ENCODE measurements around the gene SHQ1. TPM values are rescaled to one million over a fixed set of nuclear protein-coding genes. Genes with fewer than 3 reads are reported as not detected.
A peak's percentile ranks its signal among the peaks of the same experiment; 100 is the strongest.

The SHQ1 gene
- total and polyA plus RNA-seq, 9 of the 15 experiments (the other 6 are each of a cell fraction or from before 2014, with no cell fraction given) = 9.2 to 25.0 (median 14.1) TPM

DNA sequence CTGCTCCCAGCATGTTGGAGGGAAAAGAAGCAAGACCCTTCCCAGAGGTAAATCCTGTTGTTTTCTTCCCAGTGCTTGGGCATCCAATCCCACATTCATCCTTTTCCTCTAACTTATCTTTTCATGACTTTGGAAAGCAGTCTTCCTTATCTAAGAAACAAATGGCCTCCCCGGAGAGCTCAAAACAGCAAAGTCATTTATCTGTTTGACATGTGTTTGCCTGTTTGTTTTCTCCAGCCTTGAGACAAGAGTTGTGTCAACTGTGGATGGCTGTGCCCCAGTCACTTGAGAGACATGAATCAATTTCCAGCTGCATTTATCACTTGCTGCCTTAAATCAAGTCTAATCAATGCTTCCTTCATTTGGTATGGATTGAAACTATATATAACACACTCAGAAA, 103.9 kb downstream of the SHQ1 start (continued):
- TF ChIP-seq, protein P1, sequence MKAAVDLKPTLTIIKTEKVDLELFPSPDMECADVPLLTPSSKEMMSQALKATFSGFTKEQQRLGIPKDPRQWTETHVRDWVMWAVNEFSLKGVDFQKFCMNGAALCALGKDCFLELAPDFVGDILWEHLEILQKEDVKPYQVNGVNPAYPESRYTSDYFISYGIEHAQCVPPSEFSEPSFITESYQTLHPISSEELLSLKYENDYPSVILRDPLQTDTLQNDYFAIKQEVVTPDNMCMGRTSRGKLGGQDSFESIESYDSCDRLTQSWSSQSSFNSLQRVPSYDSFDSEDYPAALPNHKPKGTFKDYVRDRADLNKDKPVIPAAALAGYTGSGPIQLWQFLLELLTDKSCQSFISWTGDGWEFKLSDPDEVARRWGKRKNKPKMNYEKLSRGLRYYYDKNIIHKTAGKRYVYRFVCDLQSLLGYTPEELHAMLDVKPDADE (conservative IDR thresholded peaks at IDR 0.05; ENCODE audit: control insufficient read depth, low read depth, low read length) = no peak
- TF ChIP-seq ZNF354B (CRISPR knock-in tag; IDR thresholded peaks at IDR 0.05) (no peak), MEIS2 (IDR thresholded peaks at IDR 0.05; ENCODE audit: partially characterized antibody) (peak; percentile 97), RB1 (IDR thresholded peaks at IDR 0.05; ENCODE audit: low read depth) (no peak), ZNF830 (CRISPR knock-in tag; IDR thresholded peaks at IDR 0.05) (no peak), PCBP2 (IDR thresholded peaks at IDR 0.05; ENCODE audit: low read depth, low read length, poor library complexity, severe bottlenecking) (no peak), ZNF589 (CRISPR knock-in tag; IDR thresholded peaks at IDR 0.05; ENCODE audit: low read depth) (no peak), HDAC8 (tag; IDR thresholded peaks at IDR 0.05) (no peak), NBN (IDR thresholded peaks at IDR 0.05; ENCODE audit: low read depth) (peak; percentile 57; the same call in 1 of the 2 replicates), SRSF9 (IDR thresholded peaks at IDR 0.05; ENCODE audit: borderline replicate concordance, low read depth, low read length) (no peak), SNIP1 (IDR thresholded peaks at IDR 0.05; ENCODE audit: low read depth) (no peak), RBM25 (IDR thresholded peaks at IDR 0.05; ENCODE audit: low read depth, low read length, severe bottlenecking) (no peak), KHSRP (IDR thresholded peaks at IDR 0.05) (no peak), ZNF551 (CRISPR knock-in tag; IDR thresholded peaks at IDR 0.05) (no peak), ZNF75A (CRISPR knock-in tag; IDR thresholded peaks at IDR 0.05) (no peak), CXXC5 (CRISPR knock-in tag; IDR thresholded peaks at IDR 0.05) (no peak)
- TF ChIP-seq, protein P2, sequence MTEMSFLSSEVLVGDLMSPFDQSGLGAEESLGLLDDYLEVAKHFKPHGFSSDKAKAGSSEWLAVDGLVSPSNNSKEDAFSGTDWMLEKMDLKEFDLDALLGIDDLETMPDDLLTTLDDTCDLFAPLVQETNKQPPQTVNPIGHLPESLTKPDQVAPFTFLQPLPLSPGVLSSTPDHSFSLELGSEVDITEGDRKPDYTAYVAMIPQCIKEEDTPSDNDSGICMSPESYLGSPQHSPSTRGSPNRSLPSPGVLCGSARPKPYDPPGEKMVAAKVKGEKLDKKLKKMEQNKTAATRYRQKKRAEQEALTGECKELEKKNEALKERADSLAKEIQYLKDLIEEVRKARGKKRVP (CRISPR knock-in tag; IDR thresholded peaks at IDR 0.05) = 0 out of 2 replicates have a peak, but pooled peaks have one; percentile 32
- TF ChIP-seq, protein P3, sequence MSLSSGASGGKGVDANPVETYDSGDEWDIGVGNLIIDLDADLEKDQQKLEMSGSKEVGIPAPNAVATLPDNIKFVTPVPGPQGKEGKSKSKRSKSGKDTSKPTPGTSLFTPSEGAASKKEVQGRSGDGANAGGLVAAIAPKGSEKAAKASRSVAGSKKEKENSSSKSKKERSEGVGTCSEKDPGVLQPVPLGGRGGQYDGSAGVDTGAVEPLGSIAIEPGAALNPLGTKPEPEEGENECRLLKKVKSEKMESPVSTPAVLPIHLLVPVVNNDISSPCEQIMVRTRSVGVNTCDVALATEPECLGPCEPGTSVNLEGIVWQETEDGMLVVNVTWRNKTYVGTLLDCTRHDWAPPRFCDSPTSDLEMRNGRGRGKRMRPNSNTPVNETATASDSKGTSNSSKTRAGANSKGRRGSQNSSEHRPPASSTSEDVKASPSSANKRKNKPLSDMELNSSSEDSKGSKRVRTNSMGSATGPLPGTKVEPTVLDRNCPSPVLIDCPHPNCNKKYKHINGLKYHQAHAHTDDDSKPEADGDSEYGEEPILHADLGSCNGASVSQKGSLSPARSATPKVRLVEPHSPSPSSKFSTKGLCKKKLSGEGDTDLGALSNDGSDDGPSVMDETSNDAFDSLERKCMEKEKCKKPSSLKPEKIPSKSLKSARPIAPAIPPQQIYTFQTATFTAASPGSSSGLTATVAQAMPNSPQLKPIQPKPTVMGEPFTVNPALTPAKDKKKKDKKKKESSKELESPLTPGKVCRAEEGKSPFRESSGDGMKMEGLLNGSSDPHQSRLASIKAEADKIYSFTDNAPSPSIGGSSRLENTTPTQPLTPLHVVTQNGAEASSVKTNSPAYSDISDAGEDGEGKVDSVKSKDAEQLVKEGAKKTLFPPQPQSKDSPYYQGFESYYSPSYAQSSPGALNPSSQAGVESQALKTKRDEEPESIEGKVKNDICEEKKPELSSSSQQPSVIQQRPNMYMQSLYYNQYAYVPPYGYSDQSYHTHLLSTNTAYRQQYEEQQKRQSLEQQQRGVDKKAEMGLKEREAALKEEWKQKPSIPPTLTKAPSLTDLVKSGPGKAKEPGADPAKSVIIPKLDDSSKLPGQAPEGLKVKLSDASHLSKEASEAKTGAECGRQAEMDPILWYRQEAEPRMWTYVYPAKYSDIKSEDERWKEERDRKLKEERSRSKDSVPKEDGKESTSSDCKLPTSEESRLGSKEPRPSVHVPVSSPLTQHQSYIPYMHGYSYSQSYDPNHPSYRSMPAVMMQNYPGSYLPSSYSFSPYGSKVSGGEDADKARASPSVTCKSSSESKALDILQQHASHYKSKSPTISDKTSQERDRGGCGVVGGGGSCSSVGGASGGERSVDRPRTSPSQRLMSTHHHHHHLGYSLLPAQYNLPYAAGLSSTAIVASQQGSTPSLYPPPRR (CRISPR knock-in tag; IDR thresholded peaks at IDR 0.05; ENCODE audit: borderline replicate concordance) = no peak
- TF ChIP-seq, protein P4, sequence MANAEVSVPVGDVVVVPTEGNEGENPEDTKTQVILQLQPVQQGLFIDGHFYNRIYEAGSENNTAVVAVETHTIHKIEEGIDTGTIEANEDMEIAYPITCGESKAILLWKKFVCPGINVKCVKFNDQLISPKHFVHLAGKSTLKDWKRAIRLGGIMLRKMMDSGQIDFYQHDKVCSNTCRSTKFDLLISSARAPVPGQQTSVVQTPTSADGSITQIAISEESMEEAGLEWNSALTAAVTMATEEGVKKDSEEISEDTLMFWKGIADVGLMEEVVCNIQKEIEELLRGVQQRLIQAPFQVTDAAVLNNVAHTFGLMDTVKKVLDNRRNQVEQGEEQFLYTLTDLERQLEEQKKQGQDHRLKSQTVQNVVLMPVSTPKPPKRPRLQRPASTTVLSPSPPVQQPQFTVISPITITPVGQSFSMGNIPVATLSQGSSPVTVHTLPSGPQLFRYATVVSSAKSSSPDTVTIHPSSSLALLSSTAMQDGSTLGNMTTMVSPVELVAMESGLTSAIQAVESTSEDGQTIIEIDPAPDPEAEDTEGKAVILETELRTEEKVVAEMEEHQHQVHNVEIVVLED (CRISPR knock-in tag; IDR thresholded peaks at IDR 0.05) = no peak
- TF ChIP-seq, protein P5, sequence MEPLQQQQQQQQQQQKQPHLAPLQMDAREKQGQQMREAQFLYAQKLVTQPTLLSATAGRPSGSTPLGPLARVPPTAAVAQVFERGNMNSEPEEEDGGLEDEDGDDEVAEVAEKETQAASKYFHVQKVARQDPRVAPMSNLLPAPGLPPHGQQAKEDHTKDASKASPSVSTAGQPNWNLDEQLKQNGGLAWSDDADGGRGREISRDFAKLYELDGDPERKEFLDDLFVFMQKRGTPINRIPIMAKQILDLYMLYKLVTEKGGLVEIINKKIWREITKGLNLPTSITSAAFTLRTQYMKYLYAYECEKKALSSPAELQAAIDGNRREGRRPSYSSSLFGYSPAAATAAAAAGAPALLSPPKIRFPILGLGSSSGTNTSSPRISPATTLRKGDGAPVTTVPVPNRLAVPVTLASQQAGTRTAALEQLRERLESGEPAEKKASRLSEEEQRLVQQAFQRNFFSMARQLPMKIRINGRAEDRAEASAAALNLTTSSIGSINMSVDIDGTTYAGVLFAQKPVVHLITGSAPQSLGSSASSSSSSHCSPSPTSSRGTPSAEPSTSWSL (CRISPR knock-in tag; IDR thresholded peaks at IDR 0.05; ENCODE audit: borderline replicate concordance) = no peak
